Measurements from ENCODE around the gene PKM.
"Not testable (repeated sequence)": the region's sequence is repeated elsewhere in the genome, so short reads cannot be mapped to it uniquely, and the experiment has no call there.

Gene PKM

DNA sequence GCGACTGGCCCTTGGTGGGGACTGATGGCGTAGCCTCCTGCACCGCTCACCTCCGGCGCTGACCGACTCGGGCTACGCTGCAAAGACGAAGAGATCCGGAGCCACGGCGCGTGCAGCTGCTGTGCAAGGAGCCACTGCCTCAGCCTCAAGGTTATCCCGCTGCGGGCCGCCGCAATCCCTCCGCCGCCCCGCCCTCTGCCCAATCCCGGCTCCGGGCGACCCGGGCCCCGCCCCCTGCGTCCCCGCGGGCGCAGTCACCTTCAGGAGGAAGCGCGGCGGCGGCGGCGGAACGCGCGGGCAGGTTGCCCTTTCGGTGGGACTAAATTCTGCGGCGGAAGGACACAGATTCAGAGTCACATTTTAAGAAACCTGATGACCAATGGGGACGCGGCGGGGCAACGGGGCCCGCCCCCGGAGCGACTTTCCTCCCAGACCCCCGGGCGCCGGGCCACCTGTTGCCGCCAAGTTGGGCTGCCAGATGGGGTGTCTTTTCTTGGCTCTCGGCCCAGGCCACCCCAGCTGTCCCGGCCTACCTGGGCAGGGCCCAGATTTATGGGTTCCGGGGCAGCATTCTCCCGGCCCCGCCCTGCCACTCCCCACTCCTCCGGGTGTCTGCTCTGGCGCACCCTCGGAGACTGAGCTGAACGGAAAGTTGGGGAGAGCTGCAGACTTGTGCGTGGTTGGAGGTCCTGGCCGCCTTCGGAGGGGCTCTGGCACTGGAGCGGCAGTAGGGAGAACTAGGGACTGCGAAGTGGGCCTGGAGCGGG, at the start of gene PKM:
Gene PKM (minus strand): TSS at position 125 of the 767 bp plus-strand sequence. CDS start 12,093 bp downstream, outside the sequence.
- TF ChIP-seq ZFX (IDR thresholded peaks at IDR 0.05; ENCODE audit: borderline replicate concordance), result no peak
- TF ChIP-seq, protein P1, sequence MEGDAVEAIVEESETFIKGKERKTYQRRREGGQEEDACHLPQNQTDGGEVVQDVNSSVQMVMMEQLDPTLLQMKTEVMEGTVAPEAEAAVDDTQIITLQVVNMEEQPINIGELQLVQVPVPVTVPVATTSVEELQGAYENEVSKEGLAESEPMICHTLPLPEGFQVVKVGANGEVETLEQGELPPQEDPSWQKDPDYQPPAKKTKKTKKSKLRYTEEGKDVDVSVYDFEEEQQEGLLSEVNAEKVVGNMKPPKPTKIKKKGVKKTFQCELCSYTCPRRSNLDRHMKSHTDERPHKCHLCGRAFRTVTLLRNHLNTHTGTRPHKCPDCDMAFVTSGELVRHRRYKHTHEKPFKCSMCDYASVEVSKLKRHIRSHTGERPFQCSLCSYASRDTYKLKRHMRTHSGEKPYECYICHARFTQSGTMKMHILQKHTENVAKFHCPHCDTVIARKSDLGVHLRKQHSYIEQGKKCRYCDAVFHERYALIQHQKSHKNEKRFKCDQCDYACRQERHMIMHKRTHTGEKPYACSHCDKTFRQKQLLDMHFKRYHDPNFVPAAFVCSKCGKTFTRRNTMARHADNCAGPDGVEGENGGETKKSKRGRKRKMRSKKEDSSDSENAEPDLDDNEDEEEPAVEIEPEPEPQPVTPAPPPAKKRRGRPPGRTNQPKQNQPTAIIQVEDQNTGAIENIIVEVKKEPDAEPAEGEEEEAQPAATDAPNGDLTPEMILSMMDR (IDR thresholded peaks at IDR 0.05), result no peak
- H3K27ac ChIP-seq, result peak within 1 kb of the TSS; percentile 94

DNA sequence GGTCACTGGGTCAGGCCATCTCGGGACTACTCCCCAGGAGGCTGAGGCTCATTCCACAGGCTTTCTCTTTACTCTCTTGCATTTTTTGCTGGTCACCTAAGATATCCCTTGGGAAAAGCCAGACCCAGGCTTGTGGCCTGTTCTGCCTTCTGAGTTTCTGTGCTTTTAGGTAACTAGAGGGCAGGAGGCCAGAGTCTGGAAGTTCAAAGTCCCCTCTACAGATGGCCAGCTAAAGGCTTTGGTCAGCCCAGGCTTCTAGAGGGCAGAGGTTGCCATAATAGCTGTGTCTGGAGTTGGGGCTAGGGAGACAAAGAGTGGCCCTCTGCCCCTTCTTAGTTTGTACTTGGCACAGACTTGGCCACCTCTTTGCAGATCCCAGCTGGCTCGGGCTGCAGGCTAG, 49.8 kb upstream of the PKM start:
- H3K27ac ChIP-seq, result no peak overlapping the region
- TF ChIP-seq ZFX (IDR thresholded peaks at IDR 0.05; ENCODE audit: borderline replicate concordance), result no peak
- TF ChIP-seq, protein P1 (IDR thresholded peaks at IDR 0.05), result no peak

DNA sequence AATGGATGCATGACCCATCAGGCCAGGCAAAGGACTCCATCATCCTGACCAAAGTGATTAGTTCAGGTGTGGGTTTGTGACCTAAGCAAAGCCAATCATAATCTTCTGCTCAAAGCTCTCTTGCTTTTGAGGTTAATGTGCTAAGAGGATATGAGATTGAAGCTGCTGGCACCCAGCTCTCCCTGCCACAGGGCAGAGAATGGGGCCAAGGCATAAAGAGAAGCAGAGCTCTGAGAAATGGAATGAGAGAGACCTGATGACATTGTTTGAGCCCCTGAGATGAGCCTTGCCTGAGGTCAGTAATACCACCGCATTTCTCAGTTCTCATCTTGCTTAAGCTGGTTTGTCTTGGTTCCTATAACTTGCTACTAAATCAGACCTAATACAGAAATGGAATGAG, 47.7 kb upstream of the PKM start:
- TF ChIP-seq ZFX (IDR thresholded peaks at IDR 0.05; ENCODE audit: borderline replicate concordance), result no peak
- TF ChIP-seq, protein P1 (IDR thresholded peaks at IDR 0.05), result no peak
- no peak overlapping the region for H3K27ac ChIP-seq

GRCh38 chr15:72276326-72276700, 45.3 kb upstream of the PKM start:
- TF ChIP-seq, protein P1 (IDR thresholded peaks at IDR 0.05), result no peak
- no peak for TF ChIP-seq ZFX (IDR thresholded peaks at IDR 0.05; ENCODE audit: borderline replicate concordance)

DNA sequence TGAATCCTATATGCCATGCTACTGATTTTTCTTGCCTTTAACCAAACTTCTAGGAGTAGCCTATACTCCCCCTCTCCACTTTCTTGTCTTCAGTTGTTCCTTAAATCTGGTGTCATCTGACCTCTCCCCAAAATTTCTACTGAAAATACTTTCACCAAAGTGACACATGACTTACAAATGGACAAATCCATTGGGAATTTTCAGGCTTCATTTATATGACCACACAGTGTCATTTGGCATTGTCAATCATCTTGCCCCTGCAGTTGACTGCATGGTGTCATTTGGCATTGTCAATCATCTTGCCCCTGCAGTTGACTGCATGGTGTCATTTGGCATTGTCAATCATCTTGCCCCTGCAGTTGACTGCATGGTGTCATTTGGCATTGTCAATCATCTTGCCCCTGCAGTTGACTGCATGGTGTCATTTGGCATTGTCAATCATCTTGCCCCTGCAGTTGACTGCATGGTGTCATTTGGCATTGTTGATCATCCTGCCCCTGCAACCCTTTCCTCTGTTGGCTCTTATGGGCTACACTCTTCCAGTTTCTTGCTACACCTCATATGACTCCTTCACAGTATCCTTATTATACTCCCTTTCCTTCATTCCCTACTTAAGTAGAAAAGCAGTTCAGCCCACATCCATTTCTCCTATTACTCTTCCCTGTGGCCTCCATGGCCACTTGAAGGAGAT, 44.8 kb upstream of the PKM start:
- H3K27ac ChIP-seq, result not testable (repeated sequence)

More at GRCh38 chr15:72276326-72276700, 45.3 kb upstream of the PKM start:
- H3K27ac ChIP-seq, result no peak overlapping the region

- TF ChIP-seq, protein P1 (IDR thresholded peaks at IDR 0.05), result no peak
- no peak for TF ChIP-seq ZFX (IDR thresholded peaks at IDR 0.05; ENCODE audit: borderline replicate concordance)
- no peak overlapping the region for H3K27ac ChIP-seq
Observed at GRCh38 chr15:72272997-72273352, 42.0 kb upstream of the PKM start.

DNA sequence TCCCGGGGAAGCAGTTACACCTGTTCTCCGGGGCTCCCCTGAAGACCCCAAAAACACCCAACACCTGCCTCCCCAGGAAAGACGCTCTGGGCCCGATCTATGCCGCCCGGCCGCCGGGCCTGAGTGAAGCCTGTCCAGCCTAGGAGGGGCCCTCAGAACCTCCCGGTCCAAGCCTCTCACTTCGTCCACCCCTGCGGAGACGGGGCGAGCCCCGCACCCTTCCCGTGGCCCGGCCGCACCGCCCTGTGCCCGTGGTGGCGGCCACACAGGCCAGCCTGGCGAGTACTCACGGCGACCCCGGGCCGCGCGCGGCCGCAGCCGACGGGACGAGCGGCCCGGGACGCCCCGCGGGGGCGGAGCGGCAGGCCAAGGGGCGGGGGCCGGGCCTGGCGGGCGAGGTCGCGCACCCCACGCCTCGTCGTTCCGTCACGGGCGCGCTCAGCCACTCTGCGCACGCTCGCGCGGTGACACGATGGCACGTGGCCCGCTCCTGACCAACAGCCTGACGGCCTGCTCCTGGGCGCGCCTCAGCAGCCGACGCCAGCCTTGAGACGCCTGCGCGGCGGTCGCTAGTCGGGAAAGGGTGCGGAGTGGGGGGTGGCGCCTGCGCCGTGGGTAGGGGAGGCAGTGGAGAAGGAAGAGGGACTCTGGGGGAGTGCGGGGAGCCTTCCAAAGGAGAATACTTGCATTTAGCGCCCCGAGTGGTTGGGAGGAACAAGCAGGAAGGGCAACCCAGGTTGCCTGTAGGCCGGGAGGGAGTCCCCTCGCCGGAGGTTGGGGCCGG, 41.4 kb upstream of the PKM start, which contains the start of gene PARP6:
Gene PARP6 (minus strand): TSS at position 342 of the 784 bp plus-strand sequence. CDS start 5,077 bp downstream, outside the sequence.
- TF ChIP-seq ZFX (IDR thresholded peaks at IDR 0.05; ENCODE audit: borderline replicate concordance), result no peak
- TF ChIP-seq, protein P1 (IDR thresholded peaks at IDR 0.05), result no peak
- H3K27ac ChIP-seq, result no peak within 1 kb of the TSS

Data from 22Rv1 (cell line).